ENCODE data around the gene ELK4. TPM values are rescaled to one million over a fixed set of nuclear protein-coding genes. Genes with fewer than 3 reads are reported as not detected.

Gene ELK4
- total RNA-seq, 1 donor from 2014 or later, result 20.0 TPM

DNA sequence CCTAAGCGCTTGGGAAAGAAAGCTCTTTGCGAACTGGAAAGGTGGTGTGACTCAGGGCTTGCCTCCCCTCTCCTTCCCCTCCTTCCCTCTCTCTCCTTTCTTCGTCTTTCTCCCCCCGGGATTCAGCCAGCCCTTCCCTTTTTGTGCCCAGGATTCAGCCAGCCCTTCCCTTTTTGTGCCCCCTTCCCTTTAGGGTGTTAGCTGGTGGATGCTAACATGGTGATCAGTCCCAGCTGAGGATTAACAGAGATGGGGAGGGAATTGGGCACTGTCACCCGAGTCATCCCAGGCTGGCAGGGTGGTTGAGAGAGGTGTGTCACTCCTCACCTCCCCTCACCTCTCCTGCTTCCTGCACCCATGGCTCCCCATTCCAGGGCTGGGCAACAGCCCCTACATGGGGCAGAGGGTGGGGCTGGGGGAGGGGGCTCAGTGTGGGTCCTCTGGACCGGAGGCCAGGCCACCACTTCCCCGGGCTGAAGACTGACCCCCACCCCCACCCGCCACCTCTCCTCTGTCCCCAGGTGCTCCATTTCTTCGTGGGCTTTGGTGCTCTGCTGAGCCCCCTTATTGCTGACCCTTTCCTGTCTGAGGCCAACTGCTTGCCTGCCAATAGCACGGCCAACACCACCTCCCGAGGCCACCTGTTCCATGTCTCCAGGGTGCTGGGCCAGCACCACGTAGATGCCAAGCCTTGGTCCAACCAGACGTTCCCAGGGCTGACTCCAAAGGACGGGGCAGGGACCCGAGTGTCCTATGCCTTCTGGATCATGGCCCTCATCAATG lies 51.5 kb downstream of the ELK4 start:
- H3K36me3 Mint-ChIP-seq (ENCODE audit: unreplicated experiment), result no peaks in the 10 kb centered on the region
- H3K4me3 Mint-ChIP-seq (ENCODE audit: unreplicated experiment), result no peak overlapping the region
- no peak overlapping the region for H3K27ac Mint-ChIP-seq (ENCODE audit: unreplicated experiment)
- no peak for DNase-seq
- TF ChIP-seq, protein P1, sequence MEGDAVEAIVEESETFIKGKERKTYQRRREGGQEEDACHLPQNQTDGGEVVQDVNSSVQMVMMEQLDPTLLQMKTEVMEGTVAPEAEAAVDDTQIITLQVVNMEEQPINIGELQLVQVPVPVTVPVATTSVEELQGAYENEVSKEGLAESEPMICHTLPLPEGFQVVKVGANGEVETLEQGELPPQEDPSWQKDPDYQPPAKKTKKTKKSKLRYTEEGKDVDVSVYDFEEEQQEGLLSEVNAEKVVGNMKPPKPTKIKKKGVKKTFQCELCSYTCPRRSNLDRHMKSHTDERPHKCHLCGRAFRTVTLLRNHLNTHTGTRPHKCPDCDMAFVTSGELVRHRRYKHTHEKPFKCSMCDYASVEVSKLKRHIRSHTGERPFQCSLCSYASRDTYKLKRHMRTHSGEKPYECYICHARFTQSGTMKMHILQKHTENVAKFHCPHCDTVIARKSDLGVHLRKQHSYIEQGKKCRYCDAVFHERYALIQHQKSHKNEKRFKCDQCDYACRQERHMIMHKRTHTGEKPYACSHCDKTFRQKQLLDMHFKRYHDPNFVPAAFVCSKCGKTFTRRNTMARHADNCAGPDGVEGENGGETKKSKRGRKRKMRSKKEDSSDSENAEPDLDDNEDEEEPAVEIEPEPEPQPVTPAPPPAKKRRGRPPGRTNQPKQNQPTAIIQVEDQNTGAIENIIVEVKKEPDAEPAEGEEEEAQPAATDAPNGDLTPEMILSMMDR (IDR thresholded peaks at IDR 0.05; ENCODE audit: partially characterized antibody, unreplicated experiment), result no peak
- H3K9me3 Mint-ChIP-seq (ENCODE audit: unreplicated experiment), result peaks cover 3% of the 10 kb centered on the region
- peaks cover 4% of the 10 kb centered on the region for H3K27me3 Mint-ChIP-seq (ENCODE audit: unreplicated experiment)
- H3K4me1 Mint-ChIP-seq (ENCODE audit: low read depth, unreplicated experiment), result peaks cover 2% of the 10 kb centered on the region

DNA sequence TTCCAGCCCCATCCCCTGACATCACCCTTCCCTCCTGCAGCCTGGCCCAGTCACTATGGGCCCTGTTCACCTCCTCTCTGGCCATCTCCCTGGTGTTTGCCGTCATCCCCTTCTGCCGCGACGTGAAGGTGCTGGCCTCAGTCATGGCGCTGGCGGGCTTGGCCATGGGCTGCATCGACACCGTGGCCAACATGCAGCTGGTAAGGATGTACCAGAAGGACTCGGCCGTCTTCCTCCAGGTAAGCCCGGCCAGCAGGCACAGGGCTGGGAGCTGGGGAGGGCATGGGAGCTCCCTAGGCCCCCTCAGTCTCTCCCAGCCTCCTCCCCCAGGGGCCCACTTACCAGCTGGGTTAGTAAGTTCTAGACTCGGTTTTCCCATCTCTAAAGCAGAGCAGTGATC lies 52.1 kb downstream of the ELK4 start:
- Mint-ChIP-seq H3K4me1 (ENCODE audit: low read depth, unreplicated experiment) (peaks cover 2% of the 10 kb centered on the region), H3K27me3 (ENCODE audit: unreplicated experiment) (peaks cover 5% of the 10 kb centered on the region), H3K4me3 (ENCODE audit: unreplicated experiment) (no peak overlapping the region), H3K36me3 (ENCODE audit: unreplicated experiment) (no peaks in the 10 kb centered on the region), H3K27ac (ENCODE audit: unreplicated experiment) (no peak overlapping the region), H3K9me3 (ENCODE audit: unreplicated experiment) (peaks cover 3% of the 10 kb centered on the region)
- no peak for DNase-seq
- TF ChIP-seq, protein P1 (IDR thresholded peaks at IDR 0.05; ENCODE audit: partially characterized antibody, unreplicated experiment), result no peak

DNA sequence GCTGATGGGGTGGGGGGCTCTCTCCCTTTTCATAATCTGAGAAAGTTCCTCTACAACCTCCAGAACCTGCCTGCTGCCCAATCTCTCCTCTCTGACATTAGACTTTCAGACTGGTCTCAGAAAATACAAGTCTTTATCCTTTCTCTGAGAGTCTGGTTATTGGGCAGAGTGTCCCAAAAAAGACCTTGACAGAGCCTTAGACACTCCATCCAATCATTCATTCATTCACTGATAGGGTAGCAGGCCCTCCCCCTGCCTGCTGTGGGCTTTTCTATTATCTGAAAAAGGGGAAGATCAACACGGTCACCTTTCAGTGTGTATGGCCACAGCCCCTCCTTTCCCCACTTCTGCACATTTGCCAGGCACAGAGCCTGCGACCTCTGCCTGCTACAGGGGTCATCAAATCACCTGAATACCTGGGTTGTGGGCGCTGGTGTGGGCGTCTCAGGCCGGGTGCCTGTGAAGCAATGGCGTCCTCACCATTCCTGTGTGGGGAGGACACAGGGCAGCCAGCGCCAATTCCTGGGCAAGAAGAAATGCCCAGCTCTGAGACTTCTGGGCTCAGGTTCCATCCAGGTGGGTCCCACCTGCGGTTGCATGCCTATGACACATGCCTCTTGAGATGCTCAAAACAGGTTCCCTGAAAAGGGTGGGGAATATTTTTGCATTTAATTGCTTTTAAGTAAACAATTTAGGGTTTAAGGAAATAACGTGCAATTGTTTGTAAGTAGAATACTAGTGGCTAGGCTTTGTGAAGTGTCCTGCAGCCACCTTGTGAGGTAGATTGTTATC lies 52.8 kb downstream of the ELK4 start:
- Mint-ChIP-seq H3K9me3 (ENCODE audit: unreplicated experiment) (peaks cover 3% of the 10 kb centered on the region), H3K4me1 (ENCODE audit: low read depth, unreplicated experiment) (peaks cover 2% of the 10 kb centered on the region), H3K4me3 (ENCODE audit: unreplicated experiment) (no peak overlapping the region), H3K27me3 (ENCODE audit: unreplicated experiment) (peaks cover 9% of the 10 kb centered on the region), H3K27ac (ENCODE audit: unreplicated experiment) (no peak overlapping the region), H3K36me3 (ENCODE audit: unreplicated experiment) (no peaks in the 10 kb centered on the region)
- TF ChIP-seq, protein P1 (IDR thresholded peaks at IDR 0.05; ENCODE audit: partially characterized antibody, unreplicated experiment), result no peak
- no peak for DNase-seq

DNA sequence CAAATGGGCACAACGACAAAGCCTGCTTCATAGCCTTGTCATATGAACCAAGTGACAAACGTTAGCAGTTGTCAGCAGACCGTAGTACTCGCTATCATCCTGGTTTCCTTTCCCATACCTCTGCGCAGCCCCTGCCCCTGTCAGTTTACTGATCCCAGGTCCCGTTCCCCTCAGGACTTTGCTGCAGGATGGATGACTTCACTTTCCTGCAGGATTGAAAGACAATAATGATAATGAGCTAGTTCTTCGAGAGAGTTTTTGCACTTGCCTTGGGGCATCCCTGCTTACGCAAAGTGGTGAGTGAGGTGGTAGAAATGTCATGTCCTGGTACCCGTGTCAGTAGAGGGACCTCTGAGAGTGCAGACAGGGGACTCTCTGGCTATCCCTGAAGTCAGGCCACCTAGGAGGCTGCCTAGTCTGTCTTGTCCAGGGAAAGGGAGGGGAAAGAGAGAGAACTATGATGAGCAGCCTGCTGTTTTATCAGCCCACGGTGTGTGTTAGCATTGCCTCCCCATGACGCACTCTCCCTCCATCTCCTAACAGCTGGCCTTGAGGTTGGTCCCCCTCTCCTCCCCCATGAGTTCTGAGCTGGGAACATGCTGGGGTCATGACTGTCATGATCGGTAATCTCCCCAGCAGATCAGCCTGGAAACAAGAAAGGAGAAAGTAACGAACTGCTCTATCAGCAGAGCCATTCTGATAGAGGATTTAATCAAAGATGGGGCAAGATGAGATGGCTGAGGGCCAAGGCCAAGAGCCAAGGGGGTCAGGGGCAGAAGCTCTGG lies 53.7 kb downstream of the ELK4 start:
- Mint-ChIP-seq H3K27ac (ENCODE audit: unreplicated experiment) (no peak overlapping the region), H3K9me3 (ENCODE audit: unreplicated experiment) (peaks cover 3% of the 10 kb centered on the region), H3K27me3 (ENCODE audit: unreplicated experiment) (peaks cover 9% of the 10 kb centered on the region), H3K4me1 (ENCODE audit: low read depth, unreplicated experiment) (peaks cover 2% of the 10 kb centered on the region), H3K4me3 (ENCODE audit: unreplicated experiment) (no peak overlapping the region), H3K36me3 (ENCODE audit: unreplicated experiment) (no peaks in the 10 kb centered on the region)
- DNase-seq, result no peak
- TF ChIP-seq, protein P1 (IDR thresholded peaks at IDR 0.05; ENCODE audit: partially characterized antibody, unreplicated experiment), result no peak
